Astrocyte (in vitro differentiated cells and primary cell): Measurements from ENCODE around the gene ILKAP.

ENCODE experiments used
- CTCF ChIP-seq: IDR thresholded peaks from 2 replicates; pipeline ENCODE4 v1.5.1; 2011; ENCODE audit warnings: low read depth, mild to moderate bottlenecking, inconsistent platforms, low read length, moderate library complexity; ENCODE audit not compliant: insufficient read depth
- EZH2 ChIP-seq: IDR thresholded peaks from 2 replicates; pipeline ENCODE4 v1.6.1; 2012; ENCODE audit warnings: mild to moderate bottlenecking, low read length, inconsistent platforms; ENCODE audit not compliant: insufficient read depth

GRCh38 chr2:238122287-238123217 lies 80.9 kb downstream of the ILKAP start:
- TF ChIP-seq CTCF: no peak
- no peak for TF ChIP-seq EZH2
